Right cardiac atrium (tissue), 5 donors: ENCODE data around the gene GSG1. TPM values are rescaled to one million over a fixed set of nuclear protein-coding genes. Genes with fewer than 3 reads are reported as not detected.
"Not testable (repeated sequence)": the region's sequence is repeated elsewhere in the genome, so short reads cannot be mapped to it uniquely, and the experiment has no call there.

Source experiments
- ATAC-seq, 2 donors: fragments of 200-7000 bp; cut with Tn5 transposase; one replicate each; pipeline versions ENCODE4 v1.8.0 to v1.9.1; 2020; ENCODE audit warnings: moderate library complexity in 2 of 2, mild to moderate bottlenecking in 1 of 2
- DNase-seq, 3 donors: peaks; one replicate each; pipeline ENCODE4 v3.0.0-alpha.2; 2020
- H3K27ac ChIP-seq: one replicate; pipeline ENCODE4 v1.5.1; 2013; ENCODE audit warnings: mild to moderate bottlenecking, low read length, control low read depth, moderate library complexity
- H3K27me3 ChIP-seq: one replicate; pipeline ENCODE4 v1.6.1; 2013; ENCODE audit not compliant: control insufficient read depth, insufficient read depth
- H3K4me1 ChIP-seq: one replicate; pipeline ENCODE4 v1.6.1; 2013; ENCODE audit warnings: low read length; ENCODE audit not compliant: control insufficient read depth, insufficient read depth
- H3K4me3 ChIP-seq: one replicate; pipeline ENCODE4 v1.5.1; 2013; ENCODE audit warnings: low read length, control low read depth
- H3K9me3 ChIP-seq: one replicate; pipeline ENCODE4 v1.6.1; 2013; ENCODE audit warnings: low read length; ENCODE audit not compliant: control insufficient read depth
- WGBS: extraction: QIAGEN DNeasy Blood & Tissue Kit; methylation state at CpG from one replicate; pipeline ENCODE4 v1.1.7; 2013; 5-methylcytosine and 5-hydroxymethylcytosine counted together
- intact Hi-C, 4 donors: fragments of 100-400 bp; cut with DNase I; formaldehyde crosslinking; loops; one replicate each; pipeline versions ENCODE4 v1.11.0 to v1.14.0; 2022 to 2023
- polyA plus RNA-seq: library from polyadenylated mRNA; stranded (reverse); fragments of 200-250 nt; gene quantifications from one replicate; pipeline ENCODE4 v1.2.3, GENCODE V29; 2013
- total RNA-seq, 4 donors: library from RNA; stranded (reverse); fragmentation: NEBNext Ultra II Directional; extraction: Animal tissue kit (Norgen Biotek cat#: 25700); gene quantifications; one replicate each; pipeline ENCODE4 v1.2.1, GENCODE V29; 2021
- donor health status: healthy with polysubstance abuse.
- donor health status: DM: no; HTN: yes; CAD: no.
- donor health status: DM: no; HTN: no; CAD: no.
- donor health status: DM: no; HTN: yes; CAD: no; lungs with severe emphysema.
- donor health status: DM: yes; HTN: yes; CAD: no.

The GSG1 gene
- total and polyA plus RNA-seq, 5 donors, result 0.07 TPM; not detected in 4

GRCh38 chr12:13091832-13092231, 11.6 kb downstream of the GSG1 start:
- 94% methylated on average over 6 of the region's 6 CpGs for WGBS
- no peak for ATAC-seq
- intact Hi-C loops, result loop anchor here in 2 of 4 donors (5.0 to 10.0 kb wide), 2 partner anchors 175 to 177 kb away; no protein-coding TSS in a partner anchor
- Histone ChIP-seq H3K9me3 (no peaks in the 10 kb centered on the region), H3K27me3 (no peaks in the 10 kb centered on the region), H3K4me3 (no peak overlapping the region), H3K4me1 (no peaks in the 10 kb centered on the region), H3K27ac (no peak overlapping the region)
- no peak for DNase-seq

GRCh38 chr12:13090054-13090453, 13.4 kb downstream of the GSG1 start:
- no peaks in the 10 kb centered on the region for H3K9me3 ChIP-seq
- no peaks in the 10 kb centered on the region for H3K4me1 ChIP-seq
- H3K4me3 ChIP-seq, result no peak overlapping the region
- no peak for DNase-seq
- 88% methylated on average over 4 of the region's 4 CpGs for WGBS
- no peak overlapping the region for H3K27ac ChIP-seq
- no peak for ATAC-seq
- H3K27me3 ChIP-seq, result no peaks in the 10 kb centered on the region
- intact Hi-C loops, result loop anchor here in 2 of 4 donors (5.0 to 10.0 kb wide), 2 partner anchors 173 to 175 kb away; no protein-coding TSS in a partner anchor

- Histone ChIP-seq H3K9me3 (no peaks in the 10 kb centered on the region), H3K27me3 (no peaks in the 10 kb centered on the region), H3K4me1 (no peaks in the 10 kb centered on the region), H3K27ac (no peak overlapping the region), H3K4me3 (no peak overlapping the region)
- WGBS, result 70% methylated on average over 4 of the region's 4 CpGs
- ATAC-seq (no peak), DNase-seq (no peak)
- intact Hi-C loops, result no loop called here
Measured at GRCh38 chr12:13088496-13088895, 15.0 kb downstream of the GSG1 start.

GRCh38 chr12:13087766-13088165, 15.7 kb downstream of the GSG1 start:
- DNase-seq (no peak), ATAC-seq (no peak)
- Histone ChIP-seq H3K27me3 (no peaks in the 10 kb centered on the region), H3K4me1 (no peaks in the 10 kb centered on the region), H3K27ac (no peak overlapping the region), H3K9me3 (no peaks in the 10 kb centered on the region), H3K4me3 (no peak overlapping the region)
- intact Hi-C loops, result no loop called here
- whole genome bisulfite sequencing, result 80% methylated on average over 5 of the region's 5 CpGs

- Histone ChIP-seq H3K4me3 (no peak overlapping the region), H3K27me3 (no peaks in the 10 kb centered on the region), H3K27ac (no peak overlapping the region), H3K9me3 (no peaks in the 10 kb centered on the region), H3K4me1 (no peaks in the 10 kb centered on the region)
- no peak for ATAC-seq
- WGBS, result 74% methylated on average over 7 of the region's 7 CpGs
- no peak for DNase-seq
- intact Hi-C loops, result no loop called here
Measured at GRCh38 chr12:13085968-13086686, 17.3 kb downstream of the GSG1 start.

GRCh38 chr12:13084898-13085640, 18.4 kb downstream of the GSG1 start:
- intact Hi-C loops, result no loop called here

GRCh38 chr12:13083638-13084037, 19.8 kb downstream of the GSG1 start:
- DNase-seq, H3K27ac ChIP-seq, H3K9me3 ChIP-seq, H3K4me1 ChIP-seq, H3K4me3 ChIP-seq, H3K27me3 ChIP-seq, intact Hi-C loops, ATAC-seq: not testable (repeated sequence)
- WGBS, result 92% methylated on average over 5 of the region's 5 CpGs

More at GRCh38 chr12:13084898-13085640, 18.4 kb downstream of the GSG1 start:
- Histone ChIP-seq H3K9me3 (no peaks in the 10 kb centered on the region), H3K4me3 (no peak overlapping the region), H3K27ac (no peak overlapping the region), H3K4me1 (no peaks in the 10 kb centered on the region), H3K27me3 (no peaks in the 10 kb centered on the region)
- no peak for DNase-seq
- ATAC-seq, result no peak
- 88% methylated on average over 11 of the region's 11 CpGs for WGBS

- no peaks in the 10 kb centered on the region for H3K27me3 ChIP-seq
- H3K9me3 ChIP-seq, result no peaks in the 10 kb centered on the region
- 93% methylated on average over 2 of the region's 2 CpGs for WGBS
- H3K4me1 ChIP-seq, result no peaks in the 10 kb centered on the region
- no peak overlapping the region for H3K4me3 ChIP-seq
- intact Hi-C loops, result no loop called here
- DNase-seq, result no peak
- H3K27ac ChIP-seq, result no peak overlapping the region
- no peak for ATAC-seq
Measured at GRCh38 chr12:13082861-13083260, 20.6 kb downstream of the GSG1 start.

GRCh38 chr12:13080266-13080665, 23.2 kb downstream of the GSG1 start:
- H3K4me3 ChIP-seq, result no peak overlapping the region
- no peak for ATAC-seq
- no peak for DNase-seq
- no peak overlapping the region for H3K27ac ChIP-seq
- H3K27me3 ChIP-seq, result no peaks in the 10 kb centered on the region
- no peaks in the 10 kb centered on the region for H3K9me3 ChIP-seq
- WGBS, result 94% methylated on average over 3 of the region's 3 CpGs
- no peaks in the 10 kb centered on the region for H3K4me1 ChIP-seq
- intact Hi-C loops, result no loop called here

GRCh38 chr12:13079440-13079906, 24.0 kb downstream of the GSG1 start:
- WGBS, result 81% methylated on average over 8 of the region's 8 CpGs
- Histone ChIP-seq H3K27me3 (no peaks in the 10 kb centered on the region), H3K4me1 (no peaks in the 10 kb centered on the region), H3K4me3 (no peak overlapping the region), H3K9me3 (no peaks in the 10 kb centered on the region), H3K27ac (no peak overlapping the region)
- intact Hi-C loops, result no loop called here
- no peak for DNase-seq
- no peak for ATAC-seq

- Histone ChIP-seq H3K4me1 (no peaks in the 10 kb centered on the region), H3K9me3 (no peaks in the 10 kb centered on the region), H3K27ac (no peak overlapping the region), H3K27me3 (no peaks in the 10 kb centered on the region), H3K4me3 (no peak overlapping the region)
- no peak for ATAC-seq
- WGBS, result 91% methylated on average over 12 of the region's 12 CpGs
- intact Hi-C loops, result no loop called here
- no peak for DNase-seq
Measured at GRCh38 chr12:13075786-13076570, 27.5 kb downstream of the GSG1 start.
